K562 (cell line): ENCODE results near the gene CD69. TPM values are rescaled to one million over a fixed set of nuclear protein-coding genes. Genes with fewer than 3 reads are reported as not detected.

ENCODE experiments used
- ATAC-seq: fragments of 200-7000 bp; cut with Tn5 transposase; 3 replicates; pipeline ENCODE4 v1.9.1; 2020; ENCODE audit warnings: moderate library complexity
- BruUV-seq: library from RNA; stranded (reverse); fragments of 400-500 nt; replicated peaks from 2 replicates; lab custom pipeline; 2021; lab: Mats Ljungman, UMichigan
- CTCF ChIA-PET: fragments of 300-600 bp; formaldehyde crosslinking; extraction: SDS; loops from one replicate; lab custom pipeline; 2021; ENCODE audit warnings: low intra/inter-chr PET ratio; lab: Yijun Ruan, JAX
- POLR2A ChIA-PET: fragments of 300-600, 350-650 bp; sonication (Branson Sonifier 250); formaldehyde crosslinking; extraction: SDS; loops from one replicate; lab custom pipeline; 2021; ENCODE audit warnings: antibody characterized with exemption, inconsistent platforms; lab: Yijun Ruan, JAX
- DNase-seq, 4 experiments: peaks; one replicate each; pipeline versions ENCODE4 v3.0.0 to v3.0.0-alpha.2; 2011 to 2018; ENCODE audit warnings: low spot score in 3 of 4, mixed read lengths in 3 of 4; ENCODE audit errors: extremely low read depth in 1 of 4
- FAIRE-seq: peaks from 2 replicates; lab custom pipeline; 2011; peaks lifted over from hg19 to GRCh38; lab: Jason Lieb, UNC
- H2AFZ ChIP-seq: 2 replicates; pipeline ENCODE4 v1.6.0; 2011; ENCODE audit warnings: low read depth, low read length, control low read depth, inconsistent platforms
- H3K27ac ChIP-seq: fragments of 200-600 bp; 3 replicates; pipeline ENCODE4 v1.8.0; 2011; ENCODE audit warnings: low read depth, mild to moderate bottlenecking, control low read depth, inconsistent platforms, low read length, moderate library complexity, mixed read lengths; ENCODE audit errors: extremely low read depth
- H3K27me3 ChIP-seq, 2 experiments: fragments of 300-600 bp in 1 of 2; 2 replicates in 1 of 2; 3 replicates in 1 of 2; pipeline versions ENCODE4 v1.6.0 to v1.8.0; 2011; ENCODE audit warnings: inconsistent platforms in 2 of 2, low read length in 2 of 2, mild to moderate bottlenecking in 1 of 2, mixed read lengths in 1 of 2, moderate library complexity in 1 of 2; ENCODE audit not compliant: control insufficient read depth in 2 of 2, insufficient read depth in 2 of 2
- H3K36me3 ChIP-seq: fragments of 300-600 bp; 3 replicates; pipeline ENCODE4 v1.8.0; 2011; ENCODE audit warnings: mild to moderate bottlenecking, low read length, inconsistent platforms; ENCODE audit not compliant: control insufficient read depth, insufficient read depth
- H3K4me1 ChIP-seq, 2 experiments: fragments of 200-600 bp in 1 of 2; replicated peaks in 1 of 2; 2 replicates in 1 of 2; 3 replicates in 1 of 2; pipeline versions ENCODE4 v1.5.1 to v1.8.0; 2011; ENCODE audit warnings: inconsistent platforms in 2 of 2, low read length in 2 of 2, mild to moderate bottlenecking in 1 of 2, mixed read lengths in 1 of 2, moderate library complexity in 1 of 2; ENCODE audit not compliant: control insufficient read depth in 2 of 2, insufficient read depth in 2 of 2
- H3K4me2 ChIP-seq: 2 replicates; pipeline ENCODE4 v1.6.1; 2011; ENCODE audit warnings: low read length, control low read depth, inconsistent platforms, mixed read lengths; ENCODE audit not compliant: insufficient read depth
- H3K4me3 ChIP-seq: fragments of 200-600 bp; sonication (generic), shearing (Covaris generic); 2 replicates; pipeline ENCODE4 v1.5.1; 2016; ENCODE audit warnings: control low read depth, inconsistent platforms
- H3K79me2 ChIP-seq: fragments of 200-600 bp; 3 replicates; pipeline ENCODE4 v1.8.0; 2011; ENCODE audit warnings: low read length, inconsistent platforms; ENCODE audit not compliant: control insufficient read depth, insufficient read depth
- H3K9ac ChIP-seq, 2 experiments: 2 replicates each; pipeline versions ENCODE4 v1.6.0 to v1.6.1; 2011; ENCODE audit warnings: low read depth in 2 of 2, low read length in 2 of 2, control low read depth in 1 of 2, inconsistent platforms in 1 of 2, mild to moderate bottlenecking in 1 of 2, mixed read lengths in 1 of 2; ENCODE audit not compliant: insufficient read depth in 1 of 2
- H3K9me1 ChIP-seq: one replicate; pipeline ENCODE4 v1.6.0; 2011; ENCODE audit warnings: inconsistent platforms, mild to moderate bottlenecking, low read length, moderate library complexity; ENCODE audit not compliant: control insufficient read depth, insufficient read depth
- H3K9me3 ChIP-seq: replicated peaks from 2 replicates; pipeline ENCODE4 v1.5.1; 2011; ENCODE audit warnings: low read depth, low read length, inconsistent platforms; ENCODE audit not compliant: control insufficient read depth, insufficient read depth
- H4K20me1 ChIP-seq: replicated peaks from 2 replicates; pipeline ENCODE4 v1.6.1; 2011; ENCODE audit warnings: low read length, inconsistent platforms, mixed read lengths; ENCODE audit not compliant: control insufficient read depth, insufficient read depth
- ARID1B ChIP-seq: fragments of 450-650 bp; IDR thresholded peaks from 2 replicates; pipeline ENCODE4 v1.6.1; 2016; ENCODE audit warnings: antibody characterized with exemption, mild to moderate bottlenecking, inconsistent platforms
- BRF1 ChIP-seq: IDR thresholded peaks from 3 replicates; pipeline ENCODE4 v1.6.1; 2011; ENCODE audit warnings: borderline replicate concordance, mild to moderate bottlenecking; ENCODE audit not compliant: insufficient read length; ENCODE audit errors: extremely low read depth
- CBX1 ChIP-seq: sonication (generic); IDR thresholded peaks from 2 replicates; pipeline ENCODE4 v1.6.1; 2016; ENCODE audit warnings: antibody characterized with exemption, low read depth, mild to moderate bottlenecking
- NONO ChIP-seq, 2 experiments: fragments of 200-400 bp in 1 of 2; fragments of 450-650 bp in 1 of 2; formaldehyde crosslinking in 1 of 2; IDR thresholded peaks; 2 replicates each; pipeline ENCODE4 v1.6.1; 2017; ENCODE audit warnings: low read depth in 2 of 2, mild to moderate bottlenecking in 2 of 2, moderate library complexity in 2 of 2, low read length in 1 of 2
- PTBP1 ChIP-seq: fragments of 200-400 bp; formaldehyde crosslinking; IDR thresholded peaks from 2 replicates; pipeline ENCODE4 v1.6.1; 2017; ENCODE audit warnings: low read depth, low read length
- SREBF2 ChIP-seq: sonication (generic); formaldehyde crosslinking; IDR thresholded peaks from 2 replicates; pipeline ENCODE4 v1.4.0; 2020; ENCODE audit warnings: mild to moderate bottlenecking, missing genetic modification reagents
- XRCC4 ChIP-seq: IDR thresholded peaks from one replicate; pipeline ENCODE4 v1.6.1; 2011; ENCODE audit not compliant: insufficient read depth, insufficient read length; ENCODE audit errors: extremely low read depth
- ZBED1 ChIP-seq: IDR thresholded peaks from 2 replicates; pipeline ENCODE4 v1.6.1; 2014
- ZKSCAN1 ChIP-seq: fragments of 150-350 bp; IDR thresholded peaks from 2 replicates; pipeline ENCODE4 v1.6.1; 2016; ENCODE audit warnings: low read depth, low read length
- ZNF449 ChIP-seq: fragments of 250-450 bp; sonication (Bioruptor Pico); IDR thresholded peaks from 2 replicates; pipeline ENCODE4 v1.8.0; 2022; ENCODE audit warnings: moderate library complexity, mild to moderate bottlenecking, inconsistent platforms
- WGBS: fragments of 100-300 bp; shearing (Covaris generic); methylation state at CpG from one replicate; pipeline ENCODE4 v1.1.6; 2016; ENCODE audit warnings: low coverage, mixed read lengths; ENCODE audit not compliant: insufficient coverage; ENCODE audit errors: missing lambda C conversion rate; 5-methylcytosine and 5-hydroxymethylcytosine counted together
- in situ Hi-C: fragments of 300-500 bp; cut with MboI; formaldehyde crosslinking; loops from 4 replicates; pipeline ENCODE4 v1.15.0; 2018; ENCODE audit warnings: inconsistent platforms, mixed read lengths
- intact Hi-C: fragments of 100-400 bp; cut with micrococcal nuclease; formaldehyde crosslinking; loops from 2 replicates; pipeline ENCODE4 v1.14.2; 2022
- polyA plus RNA-seq, 8 experiments: library from polyadenylated mRNA; depleted of rRNA in 4 of 8; stranded (reverse) in 5 of 8; unstranded in 3 of 8; fragments of >200 nt; fragmentation: Nextera tagmentation in 2 of 8; fragmentation: Illumina TruSeq in 1 of 8; extraction: Ambion mirVana in 2 of 8; extraction: Trizol in 1 of 8; gene quantifications; 2 replicates each; pipeline versions ENCODE4 v1.2.1 to v1.2.3, GENCODE V29; 2011 to 2014; ENCODE audit warnings: inconsistent platforms in 1 of 8, missing spikeins in 1 of 8
- total RNA-seq, 7 experiments: library from RNA; depleted of rRNA in 6 of 7; stranded (reverse); fragments of >200 nt in 6 of 7; fragmentation: Illumina TruSeq in 2 of 7; extraction: Trizol in 2 of 7; gene quantifications; 2 replicates each; pipeline versions ENCODE4 v1.2.1 to v1.2.3, GENCODE V29; 2011 to 2021; ENCODE audit warnings: low replicate concordance in 1 of 7
- TF ChIP-seq, protein P1 (sequence below): fragments of 450-650 bp; formaldehyde crosslinking; IDR thresholded peaks from 2 replicates; pipeline ENCODE4 v1.4.0; 2020; ENCODE audit warnings: mild to moderate bottlenecking, moderate library complexity

Gene CD69
- total and polyA plus RNA-seq, 9 of the 15 experiments (the other 6 are each of a cell fraction or from before 2014, with no cell fraction given) = 11.7 to 243 (median 54.4) TPM

DNA sequence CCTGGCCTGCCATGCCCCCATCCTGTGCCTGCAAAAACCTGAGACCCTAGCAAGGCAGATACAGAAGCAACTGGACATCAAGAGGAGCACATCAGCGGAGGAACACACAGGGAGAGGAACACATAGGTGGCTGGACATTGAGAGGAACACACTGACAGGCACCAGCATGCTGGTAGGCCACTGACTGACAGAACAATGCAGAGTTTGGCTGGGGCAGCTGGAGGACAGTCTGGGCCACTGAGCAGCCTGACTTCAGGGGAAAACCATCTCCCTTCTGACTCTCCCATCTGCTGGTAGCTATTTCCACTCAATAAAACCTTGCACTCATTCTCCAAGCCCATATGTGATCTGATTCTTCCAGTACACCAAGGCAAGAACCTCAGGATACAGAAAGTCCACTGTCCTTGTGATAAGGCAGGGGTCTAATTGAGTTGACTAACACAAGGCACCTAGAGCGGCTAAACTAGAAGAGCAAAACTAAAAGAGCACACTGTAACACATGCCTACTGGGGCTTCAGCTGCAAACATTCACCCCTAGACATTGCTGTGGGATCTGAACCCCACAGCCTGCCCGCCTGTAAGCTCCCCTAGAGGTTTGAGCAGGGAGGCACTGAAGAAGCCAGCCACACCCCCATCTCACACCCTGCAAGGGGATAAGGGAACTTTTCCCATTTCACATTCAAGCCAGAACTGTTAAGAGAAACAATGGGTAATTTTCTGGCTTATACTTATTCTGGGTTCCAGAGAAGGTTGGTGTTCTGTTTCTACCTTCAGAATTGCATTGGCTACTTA, 49.9 kb downstream of the CD69 start:
- POLR2A ChIA-PET = no interaction called here
- no TSS peak for BruUV-seq
- H3K79me2 ChIP-seq = no peaks in the 10 kb centered on the region
- intact Hi-C loops = no loop called here
- WGBS = 49% methylated on average over 3 of the region's 3 CpGs
- TF ChIP-seq ZKSCAN1 = no peak
- no peak for TF ChIP-seq NONO (IDR thresholded peaks at IDR 0.05; ENCODE audit: low read depth in 2 of 2, low read length in 1 of 2)
- no peak for TF ChIP-seq ARID1B
- no peak for TF ChIP-seq CBX1
- no peak for TF ChIP-seq ZBED1
- TF ChIP-seq, protein P1, sequence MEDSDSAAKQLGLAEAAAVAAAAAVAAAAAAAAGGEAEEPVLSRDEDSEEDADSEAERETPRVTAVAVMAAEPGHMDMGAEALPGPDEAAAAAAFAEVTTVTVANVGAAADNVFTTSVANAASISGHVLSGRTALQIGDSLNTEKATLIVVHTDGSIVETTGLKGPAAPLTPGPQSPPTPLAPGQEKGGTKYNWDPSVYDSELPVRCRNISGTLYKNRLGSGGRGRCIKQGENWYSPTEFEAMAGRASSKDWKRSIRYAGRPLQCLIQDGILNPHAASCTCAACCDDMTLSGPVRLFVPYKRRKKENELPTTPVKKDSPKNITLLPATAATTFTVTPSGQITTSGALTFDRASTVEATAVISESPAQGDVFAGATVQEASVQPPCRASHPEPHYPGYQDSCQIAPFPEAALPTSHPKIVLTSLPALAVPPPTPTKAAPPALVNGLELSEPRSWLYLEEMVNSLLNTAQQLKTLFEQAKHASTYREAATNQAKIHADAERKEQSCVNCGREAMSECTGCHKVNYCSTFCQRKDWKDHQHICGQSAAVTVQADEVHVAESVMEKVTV = no peak
- TF ChIP-seq BRF1 = no peak
- TF ChIP-seq SREBF2 (CRISPR knock-in tag) = no peak
- no peak for TF ChIP-seq PTBP1
- TF ChIP-seq ZNF449 (CRISPR knock-in tag) = no peak
- no peak for TF ChIP-seq XRCC4
- TF ChIP-seq, all 486 proteins: peak for 0
- H4K20me1 ChIP-seq = no peaks in the 10 kb centered on the region
- H3K27ac ChIP-seq = no peak overlapping the region
- no peaks in the 10 kb centered on the region for H3K9me3 ChIP-seq
- no peak overlapping the region for H3K4me3 ChIP-seq
- CTCF ChIA-PET = interaction anchor here (0.6 kb wide), 1 partner anchor 74 kb away, joined by 3 read pairs; no protein-coding TSS in a partner anchor
- H3K4me2 ChIP-seq = no peak overlapping the region
- H2AFZ ChIP-seq = 0 out of 2 replicates have a peak overlapping the region, but pooled peaks have one; percentile 31
- DNase-seq (no peak), ATAC-seq (peak; percentile 55), FAIRE-seq (no peak)
- in situ Hi-C loops = loop anchor here (25.0 kb wide), 1 partner anchor 248 kb away; no protein-coding TSS in a partner anchor
- H3K36me3 ChIP-seq = no peaks in the 10 kb centered on the region
- H3K9ac ChIP-seq = no peak overlapping the region
- no peaks in the 10 kb centered on the region; a peak in 1 of 5 replicates for H3K4me1 ChIP-seq
- no peaks in the 10 kb centered on the region for H3K27me3 ChIP-seq
- H3K9me1 ChIP-seq = no peaks in the 10 kb centered on the region
